RWPE1 (cell line): ENCODE results near the gene AVPR2.

Source experiments
- CTCF ChIA-PET: fragments of 350-600 bp; sonication (Branson Sonifier 250); formaldehyde crosslinking; extraction: SDS; loops from one replicate; lab custom pipeline; 2021; lab: Yijun Ruan, JAX
- POLR2A ChIA-PET: fragments of 400-600 bp; formaldehyde crosslinking; extraction: SDS; loops from one replicate; lab custom pipeline; 2020; ENCODE audit warnings: antibody characterized with exemption; ENCODE audit not compliant: low non-redundant PET; lab: Yijun Ruan, JAX
- DNase-seq: peaks from one replicate; pipeline ENCODE4 v3.0.0; 2012; ENCODE audit warnings: low spot score
- H3K27ac ChIP-seq: fragments of 450-650 bp; 2 replicates; pipeline ENCODE4 v1.5.1; 2017
- CTCF ChIP-seq: fragments of 450-650 bp; conservative IDR thresholded peaks from 2 replicates; pipeline ENCODE4 v1.5.1; 2017; ENCODE audit warnings: low read depth, mild to moderate bottlenecking

Gene AVPR2

GRCh38 chrX:153862369-153863250 is 41.9 kb upstream of the AVPR2 start:
- no peak overlapping the region for H3K27ac ChIP-seq
- DNase-seq = no peak
- TF ChIP-seq CTCF = no peak
- ChIA-PET POLR2A (no interaction called here), CTCF (interaction anchor here (0.5 kb wide), 1 partner anchor 257 kb away, joined by 3 read pairs; no protein-coding TSS in a partner anchor)

GRCh38 chrX:153863251-153863991 is 41.1 kb upstream of the AVPR2 start:
- CTCF ChIA-PET = interaction anchor here (0.5 kb wide), 1 partner anchor 257 kb away, joined by 3 read pairs; no protein-coding TSS in a partner anchor

GRCh38 chrX:153864101-153864500 is 40.4 kb upstream of the AVPR2 start:
- POLR2A ChIA-PET = no interaction called here

More at GRCh38 chrX:153863251-153863991, 41.1 kb upstream of the AVPR2 start:
- no peak overlapping the region for H3K27ac ChIP-seq
- POLR2A ChIA-PET = no interaction called here
- DNase-seq = no peak
- no peak for TF ChIP-seq CTCF

GRCh38 chrX:153864561-153865320 is 39.7 kb upstream of the AVPR2 start:
- DNase-seq = no peak
- no peak for TF ChIP-seq CTCF
- H3K27ac ChIP-seq = no peak overlapping the region
- ChIA-PET POLR2A (no interaction called here), CTCF (no interaction called here)

More at GRCh38 chrX:153864101-153864500, 40.4 kb upstream of the AVPR2 start:
- no peak overlapping the region for H3K27ac ChIP-seq
- DNase-seq = no peak
- no peak for TF ChIP-seq CTCF
- CTCF ChIA-PET = no interaction called here

- TF ChIP-seq CTCF = no peak
- ChIA-PET POLR2A (no interaction called here), CTCF (interaction anchor here (0.5 kb wide), 1 partner anchor 137 kb away, joined by 3 read pairs; no protein-coding TSS in a partner anchor)
- DNase-seq = no peak
- H3K27ac ChIP-seq = no peak overlapping the region
These were observed 39.2 kb upstream of the AVPR2 start for GRCh38 chrX:153865321-153865580.

GRCh38 chrX:153865685-153866084 is 38.8 kb upstream of the AVPR2 start:
- H3K27ac ChIP-seq = no peak overlapping the region
- DNase-seq = no peak
- no peak for TF ChIP-seq CTCF
- ChIA-PET POLR2A (no interaction called here), CTCF (interaction anchor here (0.5 kb wide), 1 partner anchor 137 kb away, joined by 3 read pairs; no protein-coding TSS in a partner anchor)
